MG63 (cell line): ENCODE data around the gene CCDC194. TPM values are rescaled to one million over a fixed set of nuclear protein-coding genes. Genes with fewer than 3 reads are reported as not detected.

Experiments
- DNase-seq: peaks from one replicate; pipeline ENCODE4 v3.0.0-alpha.2; 2020
- H3K27me3 ChIP-seq: fragments of 250-450 bp; sonication (Bioruptor Pico); 2 replicates; pipeline ENCODE4 v1.5.1; 2020; ENCODE audit warnings: mild to moderate bottlenecking, moderate library complexity
- H3K36me3 ChIP-seq: fragments of 250-450 bp; sonication (Bioruptor Pico); 2 replicates; pipeline ENCODE4 v1.5.1; 2020; ENCODE audit warnings: mild to moderate bottlenecking, moderate library complexity
- H3K4me3 ChIP-seq: fragments of 250-450 bp; sonication (Bioruptor Pico); 2 replicates; pipeline ENCODE4 v1.5.1; 2020; ENCODE audit warnings: mild to moderate bottlenecking, moderate library complexity
- H3K9me3 ChIP-seq: fragments of 250-450 bp; sonication (Bioruptor Pico); 2 replicates; pipeline ENCODE4 v1.5.1; 2020; ENCODE audit warnings: mild to moderate bottlenecking, moderate library complexity
- total RNA-seq: library from RNA; depleted of rRNA; stranded (reverse); fragments of >200 nt; shearing (Covaris generic); gene quantifications from 2 replicates; pipeline ENCODE4 v1.2.3, GENCODE V29; 2014; ENCODE audit warnings: low replicate concordance; rRNA removed

Gene CCDC194, protein sequence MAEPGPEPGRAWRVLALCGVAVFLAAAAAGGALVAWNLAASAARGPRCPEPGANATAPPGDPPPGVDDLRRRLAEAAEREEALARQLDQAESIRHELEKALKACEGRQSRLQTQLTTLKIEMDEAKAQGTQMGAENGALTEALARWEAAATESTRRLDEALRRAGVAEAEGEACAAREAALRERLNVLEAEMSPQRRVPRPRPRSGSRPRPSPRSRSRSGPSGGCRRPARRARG
- total RNA-seq = not detected in 2 replicates

DNA sequence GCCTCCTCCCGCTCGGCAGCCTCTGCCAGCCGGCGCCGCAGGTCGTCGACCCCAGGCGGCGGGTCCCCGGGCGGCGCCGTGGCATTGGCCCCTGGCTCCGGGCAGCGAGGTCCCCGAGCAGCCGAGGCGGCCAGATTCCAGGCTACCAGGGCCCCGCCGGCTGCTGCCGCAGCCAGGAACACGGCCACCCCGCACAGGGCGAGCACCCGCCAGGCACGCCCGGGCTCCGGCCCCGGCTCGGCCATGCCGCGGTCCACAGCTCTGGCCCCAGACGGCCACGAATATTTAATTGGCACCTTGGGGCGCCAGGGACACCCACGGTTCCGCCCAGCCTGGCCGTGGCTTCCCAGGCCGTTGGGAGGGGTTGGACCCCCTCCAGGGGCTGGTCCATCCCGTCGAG, at the start of gene CCDC194:
TSS of gene CCDC194 (minus strand) at position 283 of the 400 bp plus-strand sequence. CDS start at position 245, 38 bp downstream.
- Histone ChIP-seq H3K36me3 (peaks cover 18% of the 10 kb centered on the region), H3K4me3 (no peak within 1 kb of the TSS), H3K9me3 (peaks cover 12% of the 10 kb centered on the region), H3K27me3 (peaks cover 12% of the 10 kb centered on the region)
- no peak for DNase-seq

DNA sequence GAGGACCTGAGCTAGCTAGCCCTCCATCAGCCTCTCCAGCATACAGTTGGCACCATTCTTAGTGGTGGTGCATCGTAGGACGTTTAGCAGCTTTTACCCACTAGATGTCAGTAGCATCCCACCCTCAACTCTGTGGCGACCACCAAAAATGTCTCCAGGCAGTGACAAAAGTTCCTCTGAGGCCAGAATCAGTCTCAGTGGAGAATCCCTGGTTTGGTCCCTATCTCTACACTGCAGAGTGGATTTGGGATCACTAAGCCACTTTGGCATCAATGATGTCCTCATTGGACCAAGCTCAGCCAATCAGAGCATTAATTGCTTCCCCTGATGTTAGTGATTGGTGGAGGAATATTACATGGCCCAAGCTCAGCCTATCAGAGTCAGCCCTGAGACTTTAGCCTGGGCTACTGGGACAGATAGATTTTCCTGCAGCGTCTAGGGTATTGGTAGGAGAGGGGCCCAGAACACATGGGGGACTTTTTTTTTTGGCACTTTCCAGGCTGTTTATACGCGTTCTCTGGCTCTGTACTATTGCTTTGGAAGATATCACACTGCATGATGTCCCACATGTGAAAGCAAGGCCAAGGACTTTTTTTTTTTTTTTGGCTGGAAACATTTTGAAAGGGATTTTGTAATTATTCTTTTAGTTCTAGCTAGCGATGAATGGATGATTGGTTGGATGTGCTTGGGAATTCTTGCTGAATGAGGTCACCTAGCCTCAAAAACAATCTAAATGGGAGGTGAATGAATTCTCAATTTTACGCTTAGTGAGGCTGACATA, 47.4 kb upstream of the CCDC194 start:
- Histone ChIP-seq H3K4me3 (no peak overlapping the region), H3K27me3 (peaks cover 8% of the 10 kb centered on the region; the same call in 1 of the 2 replicates), H3K36me3 (no peaks in the 10 kb centered on the region), H3K9me3 (peaks cover 3% of the 10 kb centered on the region; the same call in 1 of the 2 replicates)
- DNase-seq = no peak

DNA sequence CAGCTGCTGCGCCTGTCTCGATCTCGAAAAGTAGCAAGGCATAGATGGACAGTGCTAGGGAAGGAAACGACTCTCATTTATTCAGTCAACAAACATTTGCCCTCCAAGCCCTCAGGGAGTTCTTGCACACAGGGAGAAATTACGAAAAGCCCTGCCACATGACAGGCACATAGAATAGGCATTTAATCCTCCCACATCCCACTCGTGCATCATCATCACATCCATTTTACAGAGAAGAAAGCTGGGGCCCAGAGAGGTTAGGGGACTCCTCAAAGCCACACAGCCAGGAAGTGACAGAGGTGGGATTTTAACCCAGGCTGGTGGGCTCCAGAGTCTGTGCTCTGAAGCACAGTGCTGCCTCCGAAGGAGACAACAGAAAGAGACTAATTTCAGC, 42.9 kb upstream of the CCDC194 start:
- Histone ChIP-seq H3K27me3 (no peaks in the 10 kb centered on the region), H3K36me3 (no peaks in the 10 kb centered on the region), H3K4me3 (no peak overlapping the region), H3K9me3 (peaks cover 3% of the 10 kb centered on the region; the same call in 1 of the 2 replicates)
- no peak for DNase-seq

DNA sequence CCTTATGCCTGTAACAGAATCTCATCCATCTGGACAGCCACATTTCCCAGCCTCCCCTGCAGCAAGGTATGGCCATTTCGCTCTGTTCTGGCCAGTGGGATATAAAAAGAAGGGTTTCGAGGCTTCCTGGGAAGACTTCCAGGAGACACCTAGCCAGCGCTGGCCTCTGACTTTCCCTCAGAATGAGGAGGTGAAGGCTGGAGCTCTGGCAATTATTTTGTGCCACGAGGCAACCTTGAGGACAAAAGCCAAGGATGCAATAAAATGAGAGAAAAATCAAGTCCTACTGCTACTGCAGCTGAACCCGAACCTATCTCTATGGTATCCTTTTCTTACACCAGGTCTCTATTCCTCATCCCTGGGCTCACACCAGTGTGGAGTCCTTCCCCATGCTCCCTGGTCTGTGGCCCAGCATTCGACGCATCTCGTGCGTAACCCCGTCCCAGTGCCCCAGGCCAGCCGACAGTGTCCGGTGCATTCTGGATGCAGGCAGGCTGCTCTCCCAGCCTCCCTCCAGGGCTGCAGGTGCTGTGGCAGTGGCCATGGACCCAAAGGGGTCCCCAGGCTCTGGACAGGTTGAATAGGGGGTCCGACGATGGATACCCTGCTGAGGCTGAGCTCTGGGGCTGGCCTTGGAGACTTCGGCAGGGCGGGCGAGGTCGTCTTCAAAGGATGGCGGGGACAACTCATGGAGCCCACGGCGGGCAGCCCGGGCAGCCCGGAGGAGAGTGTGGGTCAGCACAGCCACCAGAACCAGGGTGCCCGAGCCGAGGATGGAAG, 42.3 kb upstream of the CCDC194 start:
- Histone ChIP-seq H3K9me3 (peaks cover under 1% of the 10 kb centered on the region; the same call in 1 of the 2 replicates), H3K4me3 (no peak overlapping the region), H3K27me3 (no peaks in the 10 kb centered on the region), H3K36me3 (no peaks in the 10 kb centered on the region)
- no peak for DNase-seq

DNA sequence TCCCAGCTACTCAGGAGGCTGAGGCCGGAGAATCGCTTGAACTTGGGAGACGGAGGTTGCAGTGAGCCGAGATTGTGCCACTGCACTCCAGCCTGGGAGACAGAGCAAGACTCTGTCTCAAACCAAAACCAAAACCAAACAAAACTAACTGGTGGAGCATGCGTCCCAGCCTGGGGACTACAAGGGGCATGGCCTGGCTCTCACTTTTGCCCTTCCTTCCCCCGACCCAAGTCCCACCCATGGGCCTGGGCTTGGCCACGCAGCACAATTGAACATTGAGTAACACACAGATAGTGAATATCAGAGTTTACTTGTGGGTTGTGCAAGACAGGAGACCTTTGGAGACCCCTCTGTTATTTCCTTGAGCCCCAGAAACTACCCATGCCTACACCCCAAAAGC, 41.2 kb upstream of the CCDC194 start:
- Histone ChIP-seq H3K36me3 (no peaks in the 10 kb centered on the region), H3K4me3 (no peak overlapping the region), H3K27me3 (no peaks in the 10 kb centered on the region), H3K9me3 (no peaks in the 10 kb centered on the region)
- DNase-seq = no peak

DNA sequence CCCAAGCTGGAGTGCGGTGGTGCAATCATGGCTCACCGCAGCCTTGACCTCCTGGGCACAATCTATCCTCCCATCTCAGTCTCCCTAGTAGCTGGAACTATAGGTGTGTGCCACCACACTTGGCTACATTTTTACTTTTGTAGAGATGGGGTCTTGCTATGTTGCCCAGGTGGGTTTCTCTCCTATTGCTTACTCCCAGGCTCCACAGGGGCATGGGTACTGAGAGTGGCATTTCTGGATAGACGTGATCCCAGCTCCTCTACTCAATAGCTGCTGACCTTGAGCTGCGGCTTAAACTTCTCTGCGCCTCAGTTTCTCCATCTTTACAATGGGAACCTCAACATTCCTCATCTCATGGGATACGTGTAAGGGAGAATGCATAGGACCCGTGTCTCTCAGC, 37.4 kb upstream of the CCDC194 start:
- Histone ChIP-seq H3K4me3 (no peak overlapping the region), H3K27me3 (no peaks in the 10 kb centered on the region), H3K36me3 (no peaks in the 10 kb centered on the region), H3K9me3 (no peaks in the 10 kb centered on the region)
- no peak for DNase-seq

DNA sequence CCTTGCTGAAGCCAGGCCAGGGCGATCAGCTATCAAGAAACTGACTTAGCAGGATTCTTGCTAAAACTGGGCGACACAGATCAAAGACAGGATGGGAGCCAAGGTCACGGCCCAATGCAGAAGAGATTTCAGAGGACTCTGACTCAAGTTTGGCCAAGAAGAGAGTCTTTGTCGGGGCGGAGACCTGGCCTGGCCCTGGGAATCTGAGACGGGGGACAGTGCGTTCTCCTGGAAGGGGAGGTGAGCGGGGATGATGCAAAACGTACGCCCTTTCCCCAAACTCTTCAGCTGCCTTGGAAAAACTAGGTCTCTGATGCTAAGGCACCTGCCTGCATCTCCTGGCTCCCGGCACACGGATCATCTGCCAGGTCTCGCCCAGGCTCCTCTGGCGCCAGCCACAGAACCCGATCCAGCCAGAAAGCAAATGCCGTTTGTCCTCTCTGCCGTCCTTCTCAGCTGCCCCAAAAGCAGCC, 35.7 kb upstream of the CCDC194 start:
- Histone ChIP-seq H3K36me3 (no peaks in the 10 kb centered on the region), H3K9me3 (no peaks in the 10 kb centered on the region), H3K27me3 (no peaks in the 10 kb centered on the region), H3K4me3 (no peak overlapping the region)
- DNase-seq = no peak

DNA sequence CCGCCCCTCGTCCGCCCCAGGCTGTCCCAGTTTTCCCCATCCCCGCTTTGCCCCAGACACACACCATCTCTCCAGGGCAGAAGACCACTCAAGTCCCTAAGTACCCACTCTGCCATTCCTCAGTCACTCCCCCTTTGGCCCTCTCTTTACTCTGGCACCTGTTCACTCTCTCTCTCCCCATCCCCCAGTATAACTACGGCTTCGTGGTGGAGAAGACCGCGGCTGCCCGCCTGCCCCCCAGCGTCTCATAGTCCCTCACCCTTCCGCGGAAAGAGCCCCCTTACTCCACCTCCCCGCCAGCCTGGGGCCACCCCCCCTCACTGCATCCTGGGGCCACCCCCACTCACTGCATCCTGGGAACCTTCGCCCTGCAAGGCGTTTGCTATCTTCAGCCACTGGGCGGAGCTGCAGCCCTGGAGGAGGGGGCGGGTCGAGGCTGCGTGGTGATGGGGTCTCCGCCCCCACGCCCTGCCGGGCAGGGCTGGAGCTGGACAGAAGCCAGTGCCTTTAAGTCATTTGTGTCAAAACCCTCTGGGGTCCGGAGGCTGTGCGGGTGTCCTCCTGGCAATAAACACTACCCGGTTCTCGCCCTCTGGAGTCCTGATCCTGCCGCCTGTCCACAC, 30.9 kb upstream of the CCDC194 start:
- peak; percentile 34 for DNase-seq
- H3K9me3 ChIP-seq = no peaks in the 10 kb centered on the region
- no peak overlapping the region for H3K4me3 ChIP-seq

DNA sequence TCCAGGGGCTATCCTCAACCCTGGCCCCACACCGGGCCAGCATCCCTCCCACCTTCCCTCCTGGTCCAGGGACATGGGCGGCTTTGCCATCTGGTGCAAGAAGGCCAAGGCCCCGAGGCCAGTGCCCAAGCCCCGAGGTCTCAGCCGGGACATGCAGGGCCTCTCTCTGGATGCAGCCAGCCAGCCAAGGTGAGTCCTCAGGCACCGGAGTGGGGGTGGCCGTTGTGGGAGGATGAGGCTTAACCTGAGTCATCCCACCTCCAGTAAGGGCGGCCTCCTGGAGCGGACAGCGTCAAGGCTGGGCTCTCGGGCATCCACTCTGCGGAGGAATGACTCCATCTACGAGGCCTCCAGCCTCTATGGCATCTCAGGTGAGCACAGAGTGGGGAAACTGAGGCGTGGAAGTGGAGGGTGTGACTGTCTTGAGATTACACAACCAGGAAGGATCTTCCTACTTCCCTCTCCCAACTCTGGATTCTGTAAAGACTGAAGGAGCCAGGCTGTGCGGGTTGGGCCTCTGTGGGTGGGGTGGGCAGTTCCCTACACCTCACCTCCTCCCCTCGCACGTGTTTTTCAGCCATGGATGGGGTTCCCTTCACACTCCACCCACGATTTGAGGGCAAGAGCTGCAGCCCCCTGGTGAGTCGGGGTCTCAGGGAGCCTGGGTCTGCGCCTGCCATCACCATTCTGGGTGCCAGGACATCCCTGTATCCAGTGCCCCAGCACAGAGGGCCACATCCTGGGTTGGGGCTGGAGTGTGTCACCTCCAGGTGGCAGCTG, 29.6 kb upstream of the CCDC194 start:
- peaks cover 14% of the 10 kb centered on the region for H3K36me3 ChIP-seq
- H3K9me3 ChIP-seq = no peaks in the 10 kb centered on the region
- no peak overlapping the region for H3K4me3 ChIP-seq
- H3K27me3 ChIP-seq = no peaks in the 10 kb centered on the region
- DNase-seq = no peak

More for the DNA sequence above, 30.9 kb upstream of the CCDC194 start:
- no peaks in the 10 kb centered on the region for H3K27me3 ChIP-seq
- peaks cover 14% of the 10 kb centered on the region for H3K36me3 ChIP-seq

DNA sequence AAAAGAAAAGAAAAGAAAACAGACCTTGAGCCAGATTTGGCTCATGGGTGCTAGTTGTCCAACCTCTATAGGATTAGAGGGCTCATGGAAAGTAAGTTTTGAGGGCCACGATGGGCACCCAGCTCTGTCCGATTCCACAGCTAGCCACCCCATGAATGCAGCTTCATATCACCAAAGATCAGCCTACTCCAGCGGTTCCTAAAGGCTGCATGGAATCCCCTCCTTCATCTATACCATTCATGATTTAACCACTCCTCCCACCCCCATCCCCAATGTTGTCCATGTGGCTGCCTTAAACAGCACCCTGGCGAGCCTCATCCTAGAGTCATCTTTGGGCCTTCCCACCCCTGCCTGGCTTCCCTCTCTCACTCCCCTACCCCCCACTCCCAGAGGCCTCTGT, 27.9 kb upstream of the CCDC194 start:
- H3K36me3 ChIP-seq = peaks cover 14% of the 10 kb centered on the region
- H3K27me3 ChIP-seq = no peaks in the 10 kb centered on the region
- H3K4me3 ChIP-seq = no peak overlapping the region
- DNase-seq = no peak
- H3K9me3 ChIP-seq = no peaks in the 10 kb centered on the region

DNA sequence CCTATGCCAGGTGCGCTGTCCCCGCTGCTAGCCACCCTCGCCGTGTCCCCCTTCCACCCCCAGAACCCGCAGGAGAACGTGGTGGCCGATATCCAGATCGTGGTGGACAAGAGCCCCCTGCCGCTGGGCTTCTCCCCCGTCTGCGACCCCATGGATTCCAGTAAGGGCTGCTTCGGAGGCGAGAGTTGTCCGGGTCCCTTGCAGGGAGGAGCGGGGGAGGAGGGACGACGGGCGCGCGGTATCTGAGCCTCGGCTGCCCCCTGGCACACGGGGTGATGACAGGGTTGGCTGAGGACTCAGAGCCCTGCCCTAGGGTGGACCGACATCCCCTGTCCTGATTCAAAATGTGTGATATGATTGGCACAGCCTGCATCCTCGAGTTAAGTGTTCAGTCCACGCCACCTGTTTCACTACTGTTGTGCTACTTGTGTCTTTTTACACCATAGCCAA, 26.5 kb upstream of the CCDC194 start:
- no peaks in the 10 kb centered on the region for H3K27me3 ChIP-seq
- no peaks in the 10 kb centered on the region for H3K9me3 ChIP-seq
- peak; percentile 71 for DNase-seq
- peaks cover 14% of the 10 kb centered on the region for H3K36me3 ChIP-seq
- H3K4me3 ChIP-seq = peak overlapping the region; percentile 73

DNA sequence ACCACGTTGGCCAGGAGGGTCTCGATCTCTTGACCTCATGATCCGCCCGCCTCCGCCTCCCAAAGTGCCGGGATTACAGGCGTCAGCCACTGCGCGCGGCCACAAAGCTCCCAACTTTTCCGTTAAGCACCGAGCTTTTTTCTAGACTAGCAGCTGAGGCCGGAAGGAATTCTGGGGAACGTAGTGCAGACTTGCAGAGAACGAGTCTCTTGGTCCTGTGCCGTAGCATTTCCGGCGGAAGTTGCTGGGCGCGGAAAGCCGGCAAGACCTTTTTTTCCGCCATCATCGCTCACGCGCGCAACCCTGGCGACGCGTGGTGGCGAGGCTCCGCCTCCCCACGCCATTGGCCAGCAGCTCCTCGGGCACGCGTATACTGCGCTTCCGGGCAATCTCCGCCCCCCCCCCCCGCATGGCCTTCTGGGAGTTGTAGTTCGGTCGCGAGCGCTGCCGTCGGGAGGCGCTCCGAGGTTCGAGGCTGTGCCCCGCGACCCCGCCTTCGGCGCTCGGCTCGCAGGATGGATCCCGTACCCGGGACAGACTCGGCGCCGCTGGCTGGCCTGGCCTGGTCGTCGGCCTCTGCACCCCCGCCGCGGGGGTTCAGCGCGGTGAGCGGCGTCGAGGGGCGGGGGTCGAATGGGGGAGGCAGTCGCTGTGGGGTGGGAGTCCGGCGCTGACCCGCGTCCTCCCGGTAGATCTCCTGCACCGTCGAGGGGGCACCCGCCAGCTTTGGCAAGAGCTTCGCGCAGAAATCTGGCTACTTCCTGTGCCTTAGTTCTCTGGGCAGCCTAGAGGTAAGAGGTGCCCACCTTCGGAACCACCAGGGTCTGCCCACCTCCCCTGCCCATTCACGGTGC, 25.9 kb upstream of the CCDC194 start, which contains the start of gene MVB12A:
TSS of gene MVB12A (plus strand) at position 427 of the 854 bp plus-strand sequence. CDS start at position 516, 89 bp downstream.
- DNase-seq = peak; percentile 99
- peak within 1 kb of the TSS; percentile 73 for H3K4me3 ChIP-seq
- no peaks in the 10 kb centered on the region for H3K9me3 ChIP-seq
- peaks cover 14% of the 10 kb centered on the region for H3K36me3 ChIP-seq
- H3K27me3 ChIP-seq = no peaks in the 10 kb centered on the region

DNA sequence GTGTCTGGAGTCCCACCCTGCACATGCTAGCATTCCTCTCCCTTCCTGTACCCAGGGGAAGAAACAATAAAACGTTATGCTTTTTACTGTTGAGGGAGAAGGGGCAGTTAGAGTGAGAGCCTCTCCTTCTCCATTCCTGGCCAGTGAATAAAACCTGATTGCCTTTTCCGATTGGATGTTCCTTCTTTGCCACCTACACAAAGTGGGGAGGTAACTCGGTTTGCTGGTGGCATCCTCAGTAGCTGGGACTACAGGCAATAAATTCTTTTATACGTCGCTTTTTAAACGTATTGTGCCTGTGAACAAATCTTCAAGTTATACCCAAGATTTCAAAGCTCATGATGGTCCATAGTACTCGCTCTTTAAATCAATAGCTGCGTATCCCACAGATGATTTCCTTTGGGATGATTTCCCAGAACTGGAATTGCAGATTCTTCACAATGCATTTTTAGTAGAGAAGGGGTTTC, 25.2 kb upstream of the CCDC194 start:
- Histone ChIP-seq H3K9me3 (no peaks in the 10 kb centered on the region), H3K36me3 (peaks cover 20% of the 10 kb centered on the region), H3K4me3 (peak overlapping the region; percentile 73), H3K27me3 (no peaks in the 10 kb centered on the region)
- no peak for DNase-seq

DNA sequence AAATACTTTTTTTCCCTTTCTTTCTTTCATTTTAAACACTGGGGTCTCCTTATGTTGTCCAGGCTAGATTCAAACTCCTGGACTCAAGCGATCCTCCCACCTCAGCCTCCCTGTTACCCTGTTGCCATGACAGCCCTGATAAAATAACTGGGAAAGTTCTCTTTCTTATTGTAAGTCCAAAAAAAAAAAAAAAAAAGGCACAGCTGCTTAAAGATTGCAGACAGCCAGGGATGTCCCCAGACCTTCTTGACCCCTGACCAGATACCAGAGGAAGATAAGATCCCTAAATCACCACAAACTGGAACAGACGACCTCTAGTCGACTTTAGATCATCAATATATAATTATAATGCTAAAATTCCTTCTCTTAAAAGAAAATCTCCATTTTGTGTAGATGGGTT, 24.7 kb upstream of the CCDC194 start:
- no peak for DNase-seq
- Histone ChIP-seq H3K36me3 (peaks cover 22% of the 10 kb centered on the region), H3K27me3 (no peaks in the 10 kb centered on the region), H3K9me3 (no peaks in the 10 kb centered on the region), H3K4me3 (peak overlapping the region; percentile 73)

DNA sequence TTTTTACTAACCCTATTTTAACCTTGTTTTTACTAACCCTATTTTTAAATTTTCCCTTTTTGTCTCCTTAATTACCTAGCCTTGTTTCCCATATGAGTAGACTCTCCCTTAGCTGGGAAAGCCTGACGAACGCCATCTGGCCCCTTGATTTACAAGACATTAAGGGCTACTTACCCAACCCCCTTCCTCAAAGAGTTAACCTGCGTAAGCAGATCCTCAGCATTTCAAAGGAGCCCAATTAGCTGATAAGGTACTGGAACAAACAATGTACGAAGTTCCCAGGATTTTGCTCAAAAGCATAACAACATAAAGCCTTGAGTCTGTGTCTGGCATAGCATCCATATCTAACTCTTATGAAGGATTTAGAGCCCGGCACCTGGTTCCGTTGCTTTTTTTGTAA, 21.1 kb upstream of the CCDC194 start:
- H3K9me3 ChIP-seq = no peaks in the 10 kb centered on the region
- peaks cover 20% of the 10 kb centered on the region for H3K36me3 ChIP-seq
- no peaks in the 10 kb centered on the region for H3K27me3 ChIP-seq
- no peak for DNase-seq
- no peak overlapping the region for H3K4me3 ChIP-seq
